HT-29 (cell line): Measurements from ENCODE around the gene THRB. TPM values are rescaled to one million over a fixed set of nuclear protein-coding genes. Genes with fewer than 3 reads are reported as not detected.
"Not testable (repeated sequence)": the region's sequence is repeated elsewhere in the genome, so short reads cannot be mapped to it uniquely, and the experiment has no call there.

Experiments
- DNase-seq: peaks from one replicate; pipeline ENCODE4 v3.0.0-alpha.2; 2015; ENCODE audit warnings: low spot score
- small RNA-seq: library from RNA; depleted of rRNA; stranded (forward); fragments of <200 nt; gene quantifications from one replicate; pipeline ENCODE3, GENCODE V24; 2014
- total RNA-seq: library from RNA; depleted of rRNA; stranded (reverse); fragments of >200 nt; shearing (Covaris generic); gene quantifications from 2 replicates; pipeline ENCODE4 v1.2.3, GENCODE V29; 2014

THRB gene
- total RNA-seq, 1 experiment from 2014 or later: 0.94 TPM

DNA sequence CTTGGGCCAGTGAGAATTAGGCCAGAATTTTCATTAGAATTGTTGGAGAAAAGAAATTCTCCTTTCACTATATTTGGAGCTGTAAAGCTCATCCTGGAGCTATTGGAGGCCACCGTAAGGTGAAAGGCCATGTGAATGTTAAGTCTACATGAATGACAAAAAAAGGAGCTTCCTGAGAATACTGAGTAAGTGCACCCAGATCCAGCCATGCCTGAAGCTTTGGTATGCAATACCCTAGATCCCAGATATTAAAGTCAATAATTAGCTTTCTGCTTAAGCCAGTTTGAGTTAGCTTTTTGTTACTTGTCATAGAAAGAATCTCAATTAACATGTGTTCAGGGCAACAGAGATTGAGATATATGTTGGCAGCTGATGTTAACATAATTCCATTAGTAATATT lies 377.1 kb downstream of the THRB start:
- no peak for DNase-seq

DNA sequence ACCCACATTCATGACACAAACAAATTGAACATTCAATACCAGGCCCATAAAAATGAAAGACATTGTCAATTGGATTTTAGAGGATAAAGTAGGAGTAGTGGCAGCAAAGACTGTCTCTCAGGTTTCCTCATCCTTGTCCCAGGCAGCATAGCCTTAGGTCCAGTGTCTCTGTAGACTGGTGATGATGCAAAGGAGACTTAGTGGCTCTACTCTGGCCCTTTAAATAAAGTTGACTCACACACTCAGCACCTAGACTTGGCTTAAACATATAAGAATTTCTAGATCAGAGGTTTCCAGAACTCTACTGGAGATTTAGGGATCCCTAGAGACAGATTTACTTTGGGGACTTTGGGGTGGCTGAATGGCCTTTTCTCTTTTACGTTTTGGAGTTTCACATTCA lies 382.9 kb downstream of the THRB start:
- DNase-seq: no peak

DNA sequence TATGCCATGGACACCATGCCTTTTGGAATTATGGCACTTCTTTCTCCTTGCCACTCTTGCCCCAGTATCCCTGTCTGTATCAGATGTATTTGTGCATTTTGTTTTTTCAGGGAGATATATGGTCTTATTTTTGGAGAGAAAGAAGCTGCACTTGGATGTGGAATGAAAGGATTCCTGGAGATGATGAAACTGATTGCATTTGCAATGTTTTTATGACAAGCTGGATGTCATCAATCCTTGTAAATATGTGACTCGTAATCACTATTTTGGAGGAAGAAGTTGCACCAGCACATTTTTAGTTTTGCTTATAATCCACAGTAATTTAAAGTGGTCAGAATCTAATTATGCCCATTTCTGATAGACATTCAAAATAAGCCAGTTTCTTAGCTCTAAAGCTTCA lies 384.6 kb downstream of the THRB start:
- DNase-seq: no peak

DNA sequence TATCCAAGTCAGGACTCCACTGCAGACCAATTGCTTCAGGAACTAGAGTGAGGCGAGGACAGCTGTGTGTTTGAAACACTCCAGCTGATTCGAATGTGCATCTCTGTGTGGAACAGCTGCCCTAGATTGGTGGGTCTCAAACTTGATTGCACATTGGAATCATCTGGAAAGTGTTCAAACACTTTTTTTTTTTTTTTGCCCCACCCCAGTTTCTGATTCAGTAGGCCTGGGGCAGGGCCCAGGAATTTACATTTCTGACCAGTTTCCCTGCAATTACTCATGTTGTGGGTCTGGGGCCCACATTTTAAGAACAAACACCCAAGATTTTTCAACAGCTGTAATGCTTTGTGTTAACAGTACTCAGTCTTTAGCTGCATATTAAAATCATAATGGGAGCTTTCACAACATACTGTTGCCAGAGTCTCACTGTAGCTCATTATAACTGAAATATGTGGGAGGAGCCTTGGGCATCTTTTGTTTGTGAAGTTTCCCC lies 392.9 kb downstream of the THRB start:
- DNase-seq: peak; percentile 36

DNA sequence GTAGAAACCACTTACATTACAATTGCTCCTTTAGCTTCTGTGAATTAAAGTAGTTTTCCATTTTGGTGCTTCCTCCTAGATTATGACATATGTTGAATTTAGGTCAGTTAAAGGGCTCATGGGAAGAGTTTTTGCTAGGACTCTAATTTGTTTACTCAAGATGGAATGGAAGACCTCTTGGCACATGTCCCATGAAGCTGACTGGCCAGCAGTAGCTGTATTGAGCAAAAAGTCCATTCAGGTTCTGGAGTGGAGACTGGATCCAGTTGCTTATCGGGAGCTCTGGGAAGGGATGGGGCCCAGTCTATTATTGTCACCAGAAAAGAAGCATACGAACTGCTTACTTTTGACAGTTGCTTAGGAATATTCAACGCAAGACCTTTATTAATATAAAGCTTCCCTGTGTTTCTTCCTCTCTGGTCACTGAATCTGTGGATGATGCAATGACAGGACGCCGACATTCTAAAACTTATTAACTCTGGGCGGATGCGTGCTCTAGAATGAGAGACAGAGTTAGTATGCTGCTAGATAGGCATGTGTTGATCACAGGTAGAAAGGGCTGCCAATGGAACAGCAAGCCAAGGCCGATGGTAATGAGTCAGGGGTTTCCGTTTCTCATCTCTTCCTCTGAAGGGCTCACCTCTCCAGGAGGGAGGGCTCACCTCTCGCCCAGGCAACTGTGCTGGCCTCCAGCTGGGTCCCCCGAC lies 393.8 kb downstream of the THRB start:
- peak; percentile 71 for DNase-seq

DNA sequence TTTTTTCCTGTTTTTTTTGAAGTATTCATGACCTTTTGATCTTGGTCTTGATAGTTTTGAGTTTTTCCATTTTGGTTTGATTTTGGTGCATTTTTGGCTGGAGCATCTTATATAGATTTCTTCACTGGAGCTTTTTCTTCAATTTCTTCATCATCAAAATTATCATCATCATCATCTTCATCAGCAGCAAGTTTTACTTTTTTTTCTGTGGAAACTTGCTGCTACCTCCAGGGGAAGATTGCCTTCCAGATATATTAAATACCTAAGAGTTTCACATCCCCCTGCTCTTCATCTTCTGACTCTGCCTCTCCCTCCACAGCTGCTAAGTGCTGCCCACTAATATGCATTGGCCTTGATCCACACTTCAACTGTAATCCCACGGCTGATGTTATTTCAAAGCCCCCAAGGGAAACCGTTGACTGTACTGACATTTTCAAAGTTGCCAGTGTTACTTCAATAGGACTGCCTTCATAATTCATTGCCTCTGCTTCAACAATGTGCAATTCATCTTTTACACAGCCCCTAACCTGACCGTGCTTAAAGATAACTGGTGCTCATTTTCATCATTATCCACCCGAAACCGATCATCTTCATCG lies 397.9 kb downstream of the THRB start:
- DNase-seq: no peak

DNA sequence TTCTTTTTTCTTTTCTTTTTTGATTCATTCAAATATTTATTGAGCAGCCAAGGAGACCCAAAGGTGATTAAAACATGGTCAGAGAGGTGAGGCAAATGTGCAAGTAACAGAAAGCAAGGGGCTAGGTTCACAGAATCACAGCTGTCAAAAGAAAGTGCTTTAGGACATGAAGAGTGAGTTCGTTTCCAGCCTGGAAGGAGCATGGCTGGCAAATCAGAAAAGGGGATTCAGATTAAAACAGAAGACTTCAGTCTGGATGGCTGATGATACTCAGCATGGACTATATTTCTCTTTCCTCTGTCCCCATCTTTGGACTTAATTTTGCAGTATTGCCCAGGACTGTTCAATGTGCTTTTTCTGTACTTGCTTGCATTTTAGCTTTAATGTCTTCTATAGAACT lies 398.4 kb downstream of the THRB start:
- no peak for DNase-seq

DNA sequence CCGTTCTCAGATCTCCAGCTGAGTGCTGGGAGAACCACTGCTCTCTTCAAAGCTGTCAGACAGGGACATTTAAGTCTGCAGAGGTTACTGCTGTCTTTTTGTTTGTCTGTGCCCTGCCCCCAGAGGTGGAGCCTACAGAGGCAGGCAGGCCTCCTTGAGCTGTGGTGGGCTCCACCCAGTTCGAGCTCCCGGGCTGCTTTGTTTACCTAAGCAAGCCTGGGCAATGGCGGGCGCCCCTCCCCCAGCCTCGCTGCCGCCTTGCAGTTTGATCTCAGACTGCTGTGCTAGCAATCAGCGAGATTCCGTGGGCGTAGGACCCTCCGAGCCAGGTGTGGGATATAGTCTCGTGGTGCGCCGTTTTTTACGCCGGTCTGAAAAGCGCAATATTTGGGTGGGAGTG lies 399.8 kb downstream of the THRB start:
- not testable (repeated sequence) for DNase-seq

DNA sequence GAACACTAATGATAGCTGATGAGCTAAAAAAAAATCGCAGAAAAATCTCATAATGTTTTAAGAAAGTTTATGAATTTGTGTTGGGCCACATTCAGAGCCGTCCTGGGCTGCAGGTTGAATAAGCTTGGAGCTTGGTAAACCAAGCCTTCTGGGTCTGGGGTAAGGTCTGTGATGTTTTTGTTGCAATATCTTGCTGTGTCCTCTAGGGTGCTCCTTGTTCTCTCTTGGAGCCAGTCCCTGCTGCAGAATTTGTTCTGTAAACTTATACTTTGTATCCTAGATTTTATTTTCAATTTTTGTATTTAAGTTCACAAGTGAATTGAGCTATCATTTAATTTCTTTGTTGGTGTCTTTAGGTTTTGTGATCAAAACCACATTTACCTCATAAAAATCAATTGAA lies 405.9 kb downstream of the THRB start:
- DNase-seq: no peak

DNA sequence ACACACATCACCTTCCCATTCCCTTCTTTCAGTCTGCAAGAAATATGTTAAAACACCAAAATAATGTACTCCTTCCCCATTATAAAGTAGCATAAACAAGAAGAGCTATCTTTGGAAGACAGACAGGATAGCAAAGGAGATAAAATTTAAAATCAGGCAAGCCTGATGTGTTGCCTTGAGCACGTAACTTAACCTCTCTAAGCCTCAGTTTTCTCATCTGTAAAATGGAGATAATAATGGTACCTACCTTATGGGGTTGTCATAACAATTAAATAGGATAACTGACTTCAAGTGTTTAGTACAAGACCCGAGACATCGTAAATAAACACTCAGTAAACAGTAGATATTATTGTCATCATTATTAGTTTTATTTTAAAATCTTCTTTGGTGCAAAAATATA lies 407.2 kb downstream of the THRB start:
- DNase-seq: no peak

DNA sequence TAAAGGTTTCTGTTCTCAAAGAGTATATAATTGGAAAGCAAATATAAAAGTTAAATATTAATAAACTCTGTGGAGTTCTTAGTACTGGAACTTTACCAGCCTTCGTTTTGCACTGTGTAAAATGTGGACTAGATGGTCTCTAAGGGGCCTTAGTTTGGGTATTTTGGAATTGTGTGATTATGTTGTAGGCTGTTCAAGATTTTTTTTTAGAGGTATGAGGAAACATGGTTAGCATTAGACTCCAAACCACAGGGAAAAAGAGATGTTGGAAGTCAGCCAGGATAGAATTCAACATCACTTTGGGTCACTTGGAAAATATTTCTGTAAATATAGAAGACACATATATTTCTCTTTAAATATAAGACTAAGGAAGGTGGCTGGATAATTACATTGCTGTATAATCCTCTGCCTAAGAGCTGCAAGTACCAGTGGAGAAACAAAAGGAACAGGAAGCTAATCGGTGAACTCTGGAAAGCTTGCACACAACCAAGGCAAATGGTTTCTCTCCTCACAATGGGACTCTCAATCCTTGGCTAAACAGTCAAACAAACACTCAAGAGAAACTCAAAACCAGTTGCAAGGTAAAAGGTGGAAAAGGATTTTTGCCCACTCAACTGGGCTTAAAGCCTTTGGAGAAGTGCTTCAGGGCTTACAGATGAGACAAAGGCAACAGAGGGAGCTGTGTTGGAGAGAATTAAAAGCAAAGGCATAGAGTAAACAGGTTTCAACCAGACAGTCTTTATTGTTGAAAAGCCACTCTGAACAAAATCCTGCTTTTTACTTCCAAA lies 407.8 kb downstream of the THRB start:
- no peak for DNase-seq

DNA sequence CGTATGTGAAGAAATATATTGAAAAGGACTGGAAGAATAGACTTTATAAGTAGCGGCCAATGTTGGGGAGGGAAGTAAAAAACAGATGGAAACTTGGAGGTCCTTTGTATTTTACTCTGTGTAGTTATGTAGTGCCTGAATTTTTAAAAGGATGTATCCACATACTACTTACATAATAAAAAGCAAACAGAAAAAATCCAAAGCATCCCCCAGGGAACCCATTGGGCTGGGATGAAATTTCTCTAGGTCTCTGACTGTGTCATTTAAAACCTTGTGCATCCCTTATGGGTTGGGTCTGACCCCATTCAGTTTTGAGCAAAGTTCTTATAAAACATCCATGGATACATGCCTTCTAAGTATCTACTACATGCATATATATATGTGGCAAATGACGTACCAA lies 408.4 kb downstream of the THRB start:
- DNase-seq: no peak

DNA sequence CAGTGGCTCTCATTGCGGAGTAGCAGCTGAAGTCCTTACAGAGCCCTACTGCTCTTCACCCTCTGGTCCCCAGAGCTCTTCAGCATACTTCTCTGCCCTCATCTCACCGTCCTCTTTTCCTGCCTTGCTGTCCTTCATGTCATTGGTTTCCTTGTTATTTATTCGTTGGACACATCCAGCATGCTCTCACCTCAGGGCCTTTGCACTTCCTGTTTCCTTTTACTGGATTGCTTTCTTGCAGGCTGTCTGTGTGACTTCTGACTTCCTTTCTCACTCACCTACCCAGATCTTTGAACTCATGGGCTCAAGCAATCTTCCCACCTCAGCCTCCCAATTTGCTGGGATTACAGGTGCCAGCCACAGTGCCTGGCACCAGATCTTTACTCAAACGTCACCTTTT lies 422.5 kb downstream of the THRB start:
- no peak for DNase-seq

DNA sequence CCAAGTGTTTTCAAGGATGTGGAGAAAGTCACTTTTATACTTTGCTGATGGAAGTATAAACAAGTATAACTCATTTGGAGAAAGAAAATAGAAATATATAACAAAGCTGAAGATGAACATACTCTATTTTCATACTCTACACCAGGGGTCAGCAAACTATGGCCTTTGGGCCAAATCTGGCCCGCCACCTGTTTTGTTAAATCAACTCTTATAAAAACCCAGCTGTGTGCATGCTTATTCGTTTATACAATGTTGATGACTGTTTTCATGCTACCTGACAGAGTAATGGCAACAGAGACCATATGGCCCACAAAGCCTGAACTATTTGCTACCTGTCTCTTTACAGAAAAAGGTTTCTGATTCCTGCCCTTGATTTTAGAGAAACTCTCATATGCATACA lies 425.6 kb downstream of the THRB start:
- peak; percentile 19 for DNase-seq

DNA sequence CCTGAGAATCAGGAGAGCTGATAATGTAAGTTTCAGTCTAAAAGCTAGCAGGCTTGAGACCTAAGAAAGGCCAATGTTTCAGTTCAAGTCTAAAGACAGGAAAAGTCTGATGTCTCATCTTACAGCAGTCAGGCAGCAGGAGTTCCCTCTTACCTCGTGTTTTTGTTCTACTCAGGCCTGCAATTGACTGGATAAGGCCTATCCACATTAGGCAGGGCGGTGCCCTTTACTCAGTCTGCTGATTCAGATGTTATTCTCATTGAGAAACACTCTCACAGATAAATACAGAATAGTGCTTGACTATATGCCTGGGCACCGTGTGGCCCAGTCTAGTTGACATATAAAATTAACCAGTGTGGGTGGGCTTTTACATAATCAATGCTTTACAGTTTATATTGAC lies 427.2 kb downstream of the THRB start:
- no peak for DNase-seq

Small RNA genes within 50 kb of the gene (small RNA-seq; reads per million reads assigned to genes)
- not detected for gene MIR4792
